ENCODE measurements around the gene ZBTB39.
"Not testable (repeated sequence)": the region's sequence is repeated elsewhere in the genome, so short reads cannot be mapped to it uniquely, and the experiment has no call there.

Gene ZBTB39

DNA sequence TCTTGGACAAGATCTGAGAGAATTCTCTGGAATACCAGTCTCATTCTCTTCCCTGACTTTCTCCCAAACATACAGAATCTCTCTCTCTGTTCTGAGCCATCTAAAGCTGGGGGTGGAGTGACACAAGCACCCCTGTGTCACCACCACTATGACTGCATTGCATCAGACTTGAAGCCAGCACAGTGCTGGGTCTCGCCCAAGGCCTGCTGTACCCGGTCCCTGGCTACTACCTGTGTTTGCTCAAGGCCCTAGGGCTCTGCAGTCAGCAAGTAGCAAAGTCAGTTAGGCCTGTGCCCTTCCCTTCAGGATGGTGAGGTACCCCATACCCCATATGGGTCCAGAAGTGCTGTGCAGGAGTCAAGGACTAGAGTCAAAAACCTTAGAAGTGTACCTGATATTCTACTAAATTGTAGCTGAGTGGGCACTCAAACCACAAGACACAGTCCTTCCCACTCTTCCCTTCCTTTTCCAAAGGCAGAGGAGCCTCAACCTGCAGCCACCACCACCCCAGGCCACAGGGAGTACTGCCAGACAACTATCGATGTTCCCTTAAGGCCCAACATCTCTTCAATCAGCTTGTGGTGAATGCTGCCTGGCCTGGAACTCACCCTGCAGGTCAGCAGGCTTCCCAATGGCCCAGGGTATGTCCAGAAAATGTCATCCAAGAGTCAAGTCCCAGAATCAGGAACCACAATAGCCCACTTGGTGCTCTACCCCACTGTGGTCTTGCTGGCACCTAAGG, 27.8 kb downstream of the ZBTB39 start:
- DNase-seq = no peak

DNA sequence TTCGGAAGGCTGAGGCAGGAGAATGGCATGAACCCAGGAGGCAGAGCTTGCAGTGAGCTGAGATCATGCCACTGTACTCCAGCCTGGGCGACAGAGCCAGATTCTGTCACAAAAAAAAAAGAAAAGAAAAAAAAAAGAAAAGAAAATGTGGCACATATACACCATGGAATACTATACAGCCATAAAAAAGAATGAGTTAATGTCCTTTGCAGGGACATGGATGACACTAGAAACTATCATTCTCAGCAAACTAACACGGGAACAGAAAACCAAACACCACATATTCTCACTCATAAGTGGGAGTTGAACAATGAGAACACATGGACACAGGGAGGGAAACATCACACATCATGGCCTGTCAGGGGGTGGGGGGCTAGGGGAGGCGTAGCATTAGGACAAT, 29.0 kb downstream of the ZBTB39 start:
- DNase-seq = not testable (repeated sequence)

- DNase-seq = not testable (repeated sequence)
Observed at GRCh38 chr12:56974224-56974623, 32.1 kb downstream of the ZBTB39 start.

GRCh38 chr12:56968910-56969309, 37.4 kb downstream of the ZBTB39 start:
- DNase-seq = not testable (repeated sequence)

DNA sequence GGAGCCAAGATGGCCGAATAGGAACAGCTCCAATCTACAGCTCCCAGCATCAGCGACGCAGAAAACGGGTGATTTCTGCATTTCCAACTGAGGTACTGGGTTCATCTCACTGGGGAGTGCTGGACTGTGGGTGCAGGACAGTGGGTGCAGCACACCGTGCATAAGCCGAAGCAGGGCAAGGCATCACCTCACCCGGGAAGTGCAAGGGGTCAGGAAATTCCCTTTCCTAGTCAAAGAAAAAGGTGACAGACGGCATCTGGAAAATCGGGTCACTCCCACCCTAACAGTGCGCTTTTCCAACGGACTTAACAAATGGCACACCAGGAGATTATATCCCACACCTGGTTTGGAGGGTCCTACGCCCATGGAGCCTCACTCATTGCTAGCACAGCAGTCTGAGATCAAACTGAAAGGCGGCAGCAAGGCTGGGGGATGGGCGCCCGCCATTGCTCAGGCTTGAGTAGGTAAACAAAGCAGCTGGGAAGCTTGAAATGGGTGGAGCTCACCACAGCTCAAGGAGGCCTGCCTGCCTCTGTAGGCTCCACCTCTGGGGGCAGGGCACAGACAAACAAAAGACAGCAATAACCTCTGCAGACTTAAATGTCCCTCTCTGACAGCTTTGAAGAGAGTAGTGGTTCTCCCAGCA, 40.2 kb downstream of the ZBTB39 start:
- DNase-seq = not testable (repeated sequence)

- DNase-seq = not testable (repeated sequence)
Observed at GRCh38 chr12:56965124-56965523, 41.2 kb downstream of the ZBTB39 start.

GRCh38 chr12:56963557-56963956, 42.8 kb downstream of the ZBTB39 start:
- DNase-seq = not testable (repeated sequence)

GRCh38 chr12:56962247-56962646, 44.1 kb downstream of the ZBTB39 start:
- DNase-seq = not testable (repeated sequence)

- no peak for DNase-seq
Observed at GRCh38 chr12:56958422-56958821, 47.9 kb downstream of the ZBTB39 start.

DNA sequence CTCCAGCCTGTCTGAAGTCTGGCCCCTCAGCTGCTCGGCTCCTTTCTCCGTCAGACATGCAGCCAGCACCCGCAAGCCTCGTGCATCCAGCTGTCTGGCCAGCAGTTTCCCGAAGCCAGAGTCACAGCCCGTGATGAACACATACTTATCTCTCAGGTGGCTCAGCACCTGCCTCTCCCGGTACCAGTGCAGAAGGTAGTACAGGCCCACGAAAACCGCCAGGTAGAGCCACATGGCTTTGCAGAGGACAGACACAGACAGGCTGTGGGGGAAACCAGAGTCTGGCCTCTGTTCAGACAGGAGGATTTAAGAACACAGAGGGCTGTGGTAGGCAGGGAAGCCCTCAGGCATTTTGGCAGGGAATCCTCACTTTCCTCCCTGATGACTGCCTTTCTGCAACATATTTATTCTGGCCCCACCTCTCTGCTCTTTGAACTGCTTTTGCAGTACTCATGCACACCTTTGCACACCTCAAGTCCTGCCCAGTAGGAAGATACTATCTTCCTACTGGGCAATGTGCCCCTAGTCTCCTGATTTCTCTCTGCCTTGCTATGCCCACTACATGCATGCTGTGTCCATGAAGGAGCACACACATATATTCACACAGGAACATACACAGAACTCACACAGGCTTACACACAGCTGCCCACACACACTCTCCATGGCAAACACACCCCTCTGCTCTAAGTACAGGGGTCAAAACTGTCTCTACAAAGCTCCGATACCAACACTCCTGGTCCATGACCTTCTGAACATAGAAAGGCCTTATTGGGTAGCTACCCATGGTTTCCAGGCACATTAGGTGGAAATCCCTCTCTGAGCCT, 48.9 kb downstream of the ZBTB39 start, which contains the start of gene RDH16:
TSS of gene RDH16 (minus strand) at position 380 of the 824 bp plus-strand sequence. CDS start at position 234, 146 bp downstream.
- DNase-seq = no peak

DNA sequence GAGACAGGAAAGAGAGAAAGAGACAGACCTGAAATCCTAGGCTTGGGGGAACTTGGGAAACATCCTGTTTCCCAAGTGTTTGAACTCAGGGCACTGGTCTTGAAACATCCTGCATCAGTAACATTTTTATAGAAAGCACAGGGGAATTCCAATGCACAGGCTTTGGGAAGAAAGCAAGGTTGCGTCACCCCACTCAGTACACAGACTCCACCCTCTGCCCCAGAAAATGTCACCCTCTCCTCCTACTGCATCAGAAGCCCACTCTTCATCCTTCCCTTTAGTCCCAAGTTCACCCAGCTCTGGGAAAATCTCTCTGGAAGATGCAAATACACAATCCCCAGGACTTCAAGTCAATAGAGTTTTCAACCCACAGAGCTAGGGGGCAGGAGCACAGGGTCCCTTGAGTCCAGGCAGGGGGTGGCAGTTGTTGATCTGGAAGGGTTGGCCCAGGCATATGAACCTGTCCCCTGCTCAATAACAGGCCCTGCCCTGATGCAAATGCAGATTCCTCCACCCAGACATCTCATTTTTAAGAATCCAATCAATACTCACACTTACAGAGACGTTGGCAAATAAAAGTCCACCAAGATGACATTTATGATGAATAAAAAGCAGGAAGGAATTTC, 50.6 kb downstream of the ZBTB39 start:
- no peak for DNase-seq

DNA sequence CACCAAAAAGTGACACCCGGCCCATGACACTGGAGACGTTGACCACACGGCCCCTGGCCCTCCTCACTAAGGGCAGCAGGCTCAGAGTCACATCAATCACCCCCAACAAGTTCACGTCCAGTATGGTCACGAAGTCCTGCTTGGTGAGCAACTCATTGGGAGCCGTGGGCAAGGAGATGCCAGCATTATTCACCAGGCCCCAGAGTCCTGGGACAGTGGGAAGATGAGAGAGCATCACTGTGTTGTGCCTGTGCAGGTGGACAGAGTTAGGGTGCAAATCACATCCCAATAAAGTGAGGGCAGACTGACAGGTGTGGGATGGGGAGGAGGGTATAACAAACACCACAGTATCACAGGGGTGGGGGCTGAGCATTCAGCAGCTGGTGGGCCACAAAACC, 51.4 kb downstream of the ZBTB39 start:
- DNase-seq = no peak

DNA sequence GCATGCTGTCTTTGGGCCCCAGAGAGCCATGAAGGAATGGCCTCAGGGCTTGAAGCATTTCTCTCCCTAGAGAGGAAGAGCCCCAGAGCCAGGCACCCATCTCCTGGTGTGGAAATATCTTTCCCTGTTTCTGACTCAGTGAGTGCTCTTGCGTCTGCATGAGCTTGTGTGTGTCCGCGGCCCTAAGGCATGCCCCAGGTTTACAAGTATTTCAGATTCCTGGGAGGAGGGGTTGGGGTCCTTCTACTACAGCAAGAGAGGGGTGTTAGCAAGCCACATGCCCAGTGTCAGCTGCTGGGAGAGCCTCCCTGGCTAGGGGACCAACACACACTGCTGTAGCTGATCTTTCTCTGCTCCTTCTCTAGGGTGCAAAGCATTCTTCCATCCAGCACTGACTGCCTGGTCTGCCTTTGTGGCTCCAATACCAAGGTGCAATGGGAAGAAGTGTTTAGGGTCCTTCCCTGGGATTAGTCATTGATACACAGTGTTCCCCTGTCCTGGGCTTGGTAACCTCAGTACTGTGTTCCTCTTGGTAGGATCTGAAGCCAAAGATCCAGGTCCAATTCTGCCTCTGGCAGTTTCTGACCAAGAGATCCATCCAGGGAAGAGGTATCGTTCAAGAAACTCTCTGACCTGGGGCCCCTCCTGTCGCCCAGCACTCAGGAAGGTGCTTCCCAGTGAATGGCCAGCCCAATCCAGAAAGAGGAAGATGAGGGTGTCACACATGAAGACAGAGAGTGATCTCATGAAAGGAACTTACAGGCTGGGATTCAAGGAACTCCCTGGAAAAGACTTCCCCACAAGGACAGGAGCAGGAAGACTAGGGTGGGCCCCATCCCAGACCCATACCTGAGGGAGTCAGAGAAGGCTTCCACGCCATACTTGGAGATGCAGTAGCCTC, 52.0 kb downstream of the ZBTB39 start:
- DNase-seq = no peak

- DNase-seq = no peak
Observed at GRCh38 chr12:56953314-56953713, 53.0 kb downstream of the ZBTB39 start.

GRCh38 chr12:56951582-56952339, 54.6 kb downstream of the ZBTB39 start:
- no peak for DNase-seq

DNA sequence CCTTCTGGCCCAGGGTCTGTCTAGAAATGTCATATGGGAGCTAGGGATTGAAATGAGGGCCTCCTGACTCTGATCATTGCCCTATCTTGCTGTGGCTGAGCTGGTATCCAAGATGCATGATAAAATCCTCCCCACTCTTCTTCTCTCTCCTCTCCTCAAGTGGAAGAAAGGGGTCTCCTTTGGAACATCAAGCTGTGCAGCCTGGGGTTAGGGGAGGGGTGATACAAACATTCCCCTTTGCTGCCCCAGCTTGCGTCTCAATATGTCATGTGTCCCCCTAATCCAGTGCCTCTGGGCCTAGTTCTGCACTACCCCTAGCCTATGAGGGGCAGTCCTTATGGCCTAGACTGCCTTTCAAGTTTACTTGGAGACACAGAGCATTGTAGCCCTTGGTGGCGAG, 57.5 kb downstream of the ZBTB39 start:
- no peak for DNase-seq
